Hindlimb muscle (tissue), 1 donor: ENCODE measurements around the gene TRPM5. TPM values are rescaled to one million over a fixed set of nuclear protein-coding genes. Genes with fewer than 3 reads are reported as not detected.

Source experiments
- DNase-seq: peaks from one replicate; pipeline ENCODE4 v3.0.0-alpha.2; 2013
- polyA plus RNA-seq: library from polyadenylated mRNA; unstranded; fragments of 120-200 nt; gene quantifications from one replicate; pipeline ENCODE4 v1.2.1, GENCODE V29; 2013; ENCODE audit not compliant: insufficient read length

Gene TRPM5
- polyA plus RNA-seq, 1 donor = 0.08 TPM

DNA sequence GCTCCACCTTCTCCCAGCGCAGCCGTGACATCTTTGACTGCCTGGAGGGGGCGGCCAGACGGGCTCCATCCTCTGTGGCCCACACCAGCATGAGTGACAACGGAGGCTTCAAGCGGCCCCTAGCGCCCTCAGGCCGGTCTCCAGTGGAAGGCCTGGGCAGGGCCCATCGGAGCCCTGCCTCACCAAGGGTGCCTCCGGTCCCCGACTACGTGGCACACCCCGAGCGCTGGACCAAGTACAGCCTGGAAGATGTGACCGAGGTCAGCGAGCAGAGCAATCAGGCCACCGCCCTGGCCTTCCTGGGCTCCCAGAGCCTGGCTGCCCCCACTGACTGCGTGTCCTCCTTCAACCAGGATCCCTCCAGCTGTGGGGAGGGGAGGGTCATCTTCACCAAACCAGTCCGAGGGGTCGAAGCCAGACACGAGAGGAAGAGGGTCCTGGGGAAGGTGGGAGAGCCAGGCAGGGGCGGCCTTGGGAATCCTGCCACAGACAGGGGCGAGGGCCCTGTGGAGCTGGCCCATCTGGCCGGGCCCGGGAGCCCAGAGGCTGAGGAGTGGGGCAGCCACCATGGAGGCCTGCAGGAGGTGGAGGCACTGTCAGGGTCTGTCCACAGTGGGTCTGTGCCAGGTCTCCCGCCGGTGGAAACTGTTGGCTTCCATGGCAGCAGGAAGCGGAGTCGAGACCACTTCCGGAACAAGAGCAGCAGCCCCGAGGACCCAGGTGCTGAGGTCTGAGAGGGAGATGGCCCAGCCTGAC is 41.2 kb downstream of the TRPM5 start:
- no peak for DNase-seq

DNA sequence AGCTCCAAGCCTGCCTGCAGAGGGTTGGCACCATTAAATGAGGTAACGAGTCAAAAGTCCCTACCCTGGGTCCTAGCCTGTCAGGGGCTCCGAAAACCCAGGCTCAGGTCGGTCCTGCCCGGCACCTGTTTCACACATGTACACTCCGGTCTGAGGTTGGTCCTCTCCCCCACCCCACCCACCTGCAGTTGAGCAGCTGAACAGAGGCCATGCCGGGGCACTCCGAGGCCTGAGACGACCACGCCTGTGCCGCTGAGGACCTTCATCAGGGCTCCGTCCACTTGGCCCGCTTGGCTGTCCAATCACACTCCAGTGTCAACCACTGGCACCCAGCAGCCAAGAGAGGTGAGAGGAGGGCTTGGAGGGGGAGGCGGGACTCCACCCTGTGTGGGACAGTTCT is 42.2 kb downstream of the TRPM5 start:
- no peak for DNase-seq

DNA sequence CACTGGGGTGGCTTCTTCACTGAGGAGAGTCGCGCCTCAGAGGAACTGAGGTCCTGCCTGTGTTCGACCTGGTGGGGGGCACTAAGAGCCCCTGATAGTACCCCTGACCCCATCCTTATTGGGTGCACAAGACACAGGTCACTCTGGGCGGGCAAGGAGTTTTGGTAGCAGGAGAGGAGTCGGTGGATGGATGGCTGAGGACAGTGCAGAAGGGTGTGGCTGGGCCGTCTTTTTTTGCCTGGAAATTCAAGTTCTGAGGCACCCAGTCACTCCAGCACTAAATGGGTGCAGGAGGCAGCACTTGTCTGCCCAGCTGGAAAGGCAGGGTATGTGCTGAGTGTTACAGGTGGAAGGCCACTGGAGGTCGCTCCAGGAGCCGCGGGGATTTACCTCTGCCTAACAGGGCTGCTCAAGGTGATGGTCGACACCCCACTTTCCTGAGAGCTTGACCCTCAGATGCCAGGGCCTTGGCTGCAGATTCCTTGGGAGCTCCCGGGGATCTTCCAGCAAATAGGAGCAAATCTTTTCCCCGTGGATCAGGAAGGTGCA is 42.8 kb downstream of the TRPM5 start:
- DNase-seq = no peak

DNA sequence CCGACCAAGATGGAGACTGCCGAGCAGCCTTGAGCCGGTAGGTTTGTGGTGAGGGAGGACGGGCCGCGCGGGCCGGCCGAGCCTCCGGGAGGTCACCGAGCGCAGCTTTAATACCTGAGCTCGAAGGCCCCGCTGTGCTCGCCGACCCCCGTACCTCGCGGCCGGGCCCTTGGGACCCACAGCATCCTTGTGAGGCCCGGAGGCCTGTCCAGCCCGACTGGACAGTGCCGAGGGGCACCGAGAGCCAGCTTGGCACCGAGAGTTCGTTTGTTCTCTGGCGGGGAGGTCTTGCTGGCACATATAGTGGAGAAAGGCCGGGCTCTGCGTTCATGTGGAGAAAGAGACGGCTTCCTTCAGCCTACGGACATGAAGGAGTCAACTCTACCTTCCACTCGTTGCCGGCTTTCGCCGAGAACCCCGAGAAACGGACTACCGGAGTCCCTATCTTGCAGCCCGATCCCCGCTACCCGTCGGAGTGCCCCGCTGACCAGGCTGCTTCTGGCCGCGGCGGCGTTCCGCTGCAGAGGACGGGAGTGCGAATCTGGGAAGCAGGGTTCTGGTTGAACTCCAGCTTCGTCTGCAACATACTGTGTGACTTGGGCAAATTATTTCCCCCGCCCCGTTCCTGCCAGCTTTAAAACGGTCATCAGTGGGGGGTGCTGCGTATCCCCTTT is 43.4 kb downstream of the TRPM5 start:
- no peak for DNase-seq

DNA sequence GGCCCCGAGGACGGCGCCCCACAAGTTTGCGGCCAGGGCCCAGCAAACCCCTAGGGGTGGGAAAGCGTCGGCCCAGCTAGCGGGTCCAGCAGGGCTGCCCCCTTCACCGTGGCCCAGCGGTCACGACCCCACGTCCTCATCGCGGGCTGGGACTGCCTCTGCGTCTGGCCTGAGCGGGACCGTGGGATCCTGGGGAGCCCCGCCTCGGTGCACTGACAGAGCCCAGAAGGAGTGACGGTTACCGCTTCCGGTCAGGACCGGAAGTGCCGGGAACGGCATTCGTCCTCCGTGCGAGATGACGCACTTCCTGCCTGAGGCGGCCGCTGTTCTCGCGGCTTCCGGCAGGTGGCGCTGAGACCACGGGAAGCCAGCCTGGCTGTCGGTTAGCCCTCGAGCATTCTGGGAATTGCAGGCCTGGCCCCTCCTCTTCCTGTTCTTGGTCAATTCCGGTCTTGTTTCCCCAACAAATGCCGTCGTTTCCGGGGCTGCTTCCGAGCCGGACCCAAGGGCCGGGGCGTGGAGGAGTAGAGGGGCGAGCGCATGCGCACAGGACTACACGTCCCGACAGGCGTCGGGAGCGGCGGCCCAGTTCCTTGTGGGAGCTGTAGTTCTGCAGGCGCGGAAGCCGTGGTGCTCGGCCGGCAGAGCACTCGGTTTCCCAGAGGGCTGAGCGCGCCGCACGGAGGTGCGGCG is 44.1 kb downstream of the TRPM5 start, which contains the start of gene TSSC4:
TSSC4 (plus strand) TSS at position 682 of the 693 bp plus-strand sequence. CDS start 1,884 bp downstream, outside the sequence.
- DNase-seq = peak; percentile 100

DNA sequence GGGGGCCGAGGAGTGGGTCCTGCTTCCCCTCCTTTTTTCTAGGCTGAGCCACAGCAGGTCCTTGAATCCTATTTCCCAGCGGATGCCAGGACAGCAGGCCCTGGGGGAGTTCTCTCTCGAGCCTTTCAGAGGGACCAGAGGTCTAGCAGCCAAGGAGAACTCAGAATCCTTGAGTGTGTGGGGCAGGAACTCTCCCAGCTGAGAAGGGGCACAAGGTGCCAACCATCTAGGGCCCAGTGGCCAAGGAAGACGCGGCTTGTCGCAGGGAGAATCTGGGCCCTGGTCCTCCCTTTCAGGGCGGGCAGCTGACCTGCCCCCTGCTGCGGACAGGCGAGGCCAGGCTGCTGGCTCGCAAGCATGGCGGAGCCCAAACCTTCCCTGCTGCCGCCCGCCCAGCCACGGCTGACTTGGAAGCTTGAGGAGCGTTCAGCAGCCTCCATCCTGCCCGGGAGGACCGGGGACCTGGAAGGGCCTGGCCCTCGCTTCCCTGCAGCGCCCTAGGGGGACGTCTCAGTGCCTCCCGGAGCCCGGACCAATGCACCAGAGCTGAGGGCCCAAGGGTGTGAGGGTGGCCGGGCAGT is 44.7 kb downstream of the TRPM5 start:
- DNase-seq = no peak

DNA sequence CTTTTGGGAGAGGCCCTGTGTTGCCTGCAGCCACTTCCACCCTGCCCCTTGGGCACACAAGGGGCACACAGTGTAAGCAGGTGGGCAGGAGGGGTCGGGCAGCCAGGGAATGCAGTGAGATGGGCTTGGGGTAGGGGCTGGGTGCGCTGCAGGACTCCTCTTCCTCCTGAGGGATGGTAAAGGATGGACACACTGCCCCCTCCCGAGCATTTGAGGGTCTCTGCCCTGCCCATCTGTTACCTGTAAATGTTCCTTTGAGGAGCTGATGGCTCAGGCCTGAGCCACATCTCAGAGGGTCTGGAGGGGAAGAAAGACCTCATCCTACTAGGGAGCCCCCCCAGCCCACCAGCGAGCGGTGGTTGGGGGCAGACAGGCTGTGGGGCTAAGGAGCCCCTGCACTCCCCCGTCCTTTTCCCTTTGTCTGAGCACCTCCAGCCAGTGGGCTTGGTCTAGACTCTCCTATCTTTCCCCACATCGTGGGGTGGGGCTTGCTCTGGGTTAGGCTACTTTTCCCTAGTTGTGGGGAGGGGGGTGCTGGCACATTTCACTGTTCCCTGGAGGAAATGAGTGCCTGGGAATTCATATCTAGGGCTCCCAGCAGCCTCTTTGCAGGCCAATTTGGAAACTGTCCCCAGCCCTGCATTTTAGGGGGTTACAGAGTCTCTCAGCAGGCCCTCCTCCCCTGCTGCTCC is 45.5 kb downstream of the TRPM5 start:
- no peak for DNase-seq

DNA sequence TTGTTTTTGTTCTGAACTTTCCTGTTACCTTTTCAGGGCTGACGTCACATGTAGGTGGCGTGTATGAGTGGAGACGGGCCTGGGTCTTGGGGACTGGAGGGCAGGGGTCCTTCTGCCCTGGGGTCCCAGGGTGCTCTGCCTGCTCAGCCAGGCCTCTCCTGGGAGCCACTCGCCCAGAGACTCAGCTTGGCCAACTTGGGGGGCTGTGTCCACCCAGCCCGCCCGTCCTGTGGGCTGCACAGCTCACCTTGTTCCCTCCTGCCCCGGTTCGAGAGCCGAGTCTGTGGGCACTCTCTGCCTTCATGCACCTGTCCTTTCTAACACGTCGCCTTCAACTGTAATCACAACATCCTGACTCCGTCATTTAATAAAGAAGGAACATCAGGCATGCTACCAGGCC is 47.3 kb downstream of the TRPM5 start:
- no peak for DNase-seq

DNA sequence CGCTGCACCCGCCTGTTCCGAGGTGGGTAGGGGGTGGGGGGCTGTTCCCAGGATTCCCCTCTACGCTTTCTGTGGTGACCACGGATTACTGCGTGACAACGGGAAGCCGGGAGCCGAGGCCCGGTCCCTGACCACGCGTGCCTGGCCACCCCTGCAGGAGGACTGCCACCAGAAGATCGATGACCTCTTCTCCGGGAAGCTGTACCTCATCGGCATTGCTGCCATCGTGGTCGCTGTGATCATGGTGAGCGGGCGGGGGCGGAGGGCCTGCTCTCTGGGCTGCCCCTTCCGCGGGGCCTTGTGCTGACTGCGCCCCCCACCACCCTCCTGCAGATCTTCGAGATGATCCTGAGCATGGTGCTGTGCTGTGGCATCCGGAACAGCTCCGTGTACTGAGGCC is 47.8 kb downstream of the TRPM5 start:
- no peak for DNase-seq

DNA sequence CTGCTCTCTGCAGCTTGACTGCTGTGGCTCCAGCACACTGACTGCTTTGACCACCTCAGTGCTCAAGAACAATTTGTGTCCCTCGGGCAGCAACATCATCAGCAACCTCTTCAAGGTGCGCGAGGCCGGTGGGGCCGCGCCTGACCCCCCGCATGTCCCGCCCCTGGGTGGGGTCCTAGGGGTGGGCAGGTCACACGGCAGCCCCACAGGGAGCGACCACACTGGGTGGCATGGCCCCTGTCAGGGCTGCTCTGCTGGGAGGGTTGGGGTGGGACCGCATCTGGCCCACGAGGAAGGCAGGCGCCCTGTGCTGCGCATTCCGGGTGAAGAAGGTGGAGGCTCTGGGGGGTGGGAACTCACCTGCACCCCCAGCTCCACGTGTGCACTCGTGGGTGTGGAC is 48.5 kb downstream of the TRPM5 start:
- DNase-seq = no peak

DNA sequence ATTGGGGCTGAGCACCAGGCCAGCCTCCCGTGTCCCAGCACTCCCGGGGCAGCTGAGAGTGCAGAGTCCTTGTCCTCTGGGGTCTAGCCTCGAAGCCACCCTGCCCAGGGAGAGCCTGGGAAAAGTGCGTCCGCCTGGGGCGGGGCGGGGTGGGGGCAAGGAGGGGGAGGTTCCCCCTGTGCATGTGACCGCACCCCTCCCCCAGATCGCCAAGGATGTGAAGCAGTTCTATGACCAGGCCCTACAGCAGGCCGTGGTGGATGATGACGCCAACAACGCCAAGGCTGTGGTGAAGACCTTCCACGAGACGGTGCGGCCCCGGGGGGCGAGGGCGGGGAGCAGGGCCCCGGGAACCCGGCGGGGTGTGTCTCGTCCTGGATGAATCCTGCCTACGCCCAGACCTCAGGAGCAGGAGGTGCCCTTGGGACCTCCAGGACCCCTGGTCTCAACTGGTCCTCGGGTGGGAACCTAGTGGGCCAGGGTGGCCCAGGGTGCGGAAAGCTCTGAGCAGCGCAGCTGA is 49.0 kb downstream of the TRPM5 start:
- DNase-seq = no peak

DNA sequence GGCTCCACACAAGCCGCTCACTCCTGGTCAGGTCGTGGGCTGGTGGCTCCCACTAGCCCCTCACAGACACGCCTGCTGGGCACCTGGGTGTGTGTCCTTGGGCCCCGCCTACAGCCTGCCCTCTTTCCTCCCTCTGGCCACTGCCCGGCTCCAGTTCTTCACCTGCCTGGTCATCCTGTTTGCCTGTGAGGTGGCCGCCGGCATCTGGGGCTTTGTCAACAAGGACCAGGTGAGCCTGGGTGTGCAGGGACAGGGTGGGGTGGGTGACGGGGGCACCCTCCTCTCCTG is 49.6 kb downstream of the TRPM5 start:
- DNase-seq = no peak

Other genes with a start within 250 kb of the TRPM5 start
- 0.17 TPM for gene ASCL2, start 173.9 kb downstream of the TRPM5 start, polyA plus RNA-seq
- gene C11orf21, start 142.6 kb downstream of the TRPM5 start, polyA plus RNA-seq = 5.0 TPM
- 5.3 TPM for gene TSPAN32, start 142.5 kb downstream of the TRPM5 start, polyA plus RNA-seq
- 488 TPM for gene CD81, start 67.2 kb downstream of the TRPM5 start, polyA plus RNA-seq
- 28.6 TPM for gene TSSC4, start 43.8 kb downstream of the TRPM5 start, polyA plus RNA-seq
- 2.9 TPM for gene KCNQ1, start 494 bp upstream of the TRPM5 start, polyA plus RNA-seq